ENCODE measurements around the gene GPSM1.

The GPSM1 gene

GRCh38 chr9:136308702-136309053 lies 18.7 kb upstream of the GPSM1 start:
- no peaks in the 10 kb centered on the region for H3K4me1 ChIP-seq (ENCODE audit: low read depth, poor library complexity, severe bottlenecking)
- H3K36me3 ChIP-seq (ENCODE audit: insufficient read depth), result no peaks in the 10 kb centered on the region
- no peak overlapping the region for H2AFZ ChIP-seq (ENCODE audit: low read depth)
- no peaks in the 10 kb centered on the region for H3K79me2 ChIP-seq (ENCODE audit: insufficient read depth, low read depth)
- no peak overlapping the region for H3K4me3 ChIP-seq (IDR thresholded peaks at IDR 0.05; ENCODE audit: insufficient read depth, low read depth, low read length)
- H3K27me3 ChIP-seq (ENCODE audit: insufficient read depth, low read depth), result peaks cover 64% of the 10 kb centered on the region
- no peak overlapping the region for H3K9ac ChIP-seq
- no peak for TF ChIP-seq CTCF (conservative IDR thresholded peaks at IDR 0.05; ENCODE audit: low read depth, low read length)
- H3K27ac ChIP-seq, result no peak overlapping the region
- H3K4me2 ChIP-seq, result no peak overlapping the region
- H4K20me1 ChIP-seq (ENCODE audit: insufficient read depth), result no peaks in the 10 kb centered on the region

- no peaks in the 10 kb centered on the region for H3K79me2 ChIP-seq (ENCODE audit: insufficient read depth, low read depth)
Measured at GRCh38 chr9:136309101-136309801, 18.1 kb upstream of the GPSM1 start.

GRCh38 chr9:136309806-136310220 lies 17.5 kb upstream of the GPSM1 start:
- Histone ChIP-seq H3K36me3 (ENCODE audit: insufficient read depth) (no peaks in the 10 kb centered on the region), H3K4me2 (no peak overlapping the region), H3K4me1 (ENCODE audit: low read depth, poor library complexity, severe bottlenecking) (no peaks in the 10 kb centered on the region), H3K4me3 (IDR thresholded peaks at IDR 0.05; ENCODE audit: insufficient read depth, low read depth, low read length) (no peak overlapping the region), H3K27ac (no peak overlapping the region), H2AFZ (ENCODE audit: low read depth) (no peak overlapping the region), H3K9ac (no peak overlapping the region), H3K27me3 (ENCODE audit: insufficient read depth, low read depth) (peaks cover 65% of the 10 kb centered on the region), H3K79me2 (ENCODE audit: insufficient read depth, low read depth) (no peaks in the 10 kb centered on the region), H4K20me1 (ENCODE audit: insufficient read depth) (no peaks in the 10 kb centered on the region)
- TF ChIP-seq CTCF (conservative IDR thresholded peaks at IDR 0.05; ENCODE audit: low read depth, low read length), result no peak

More at GRCh38 chr9:136309101-136309801, 18.1 kb upstream of the GPSM1 start:
- Histone ChIP-seq H2AFZ (ENCODE audit: low read depth) (no peak overlapping the region), H3K4me3 (IDR thresholded peaks at IDR 0.05; ENCODE audit: insufficient read depth, low read depth, low read length) (no peak overlapping the region), H4K20me1 (ENCODE audit: insufficient read depth) (no peaks in the 10 kb centered on the region), H3K27me3 (ENCODE audit: insufficient read depth, low read depth) (peaks cover 64% of the 10 kb centered on the region), H3K4me1 (ENCODE audit: low read depth, poor library complexity, severe bottlenecking) (no peaks in the 10 kb centered on the region), H3K36me3 (ENCODE audit: insufficient read depth) (no peaks in the 10 kb centered on the region), H3K4me2 (no peak overlapping the region), H3K9ac (no peak overlapping the region), H3K27ac (no peak overlapping the region)
- no peak for TF ChIP-seq CTCF (conservative IDR thresholded peaks at IDR 0.05; ENCODE audit: low read depth, low read length)

- Histone ChIP-seq H3K27ac (no peak overlapping the region), H3K4me1 (ENCODE audit: low read depth, poor library complexity, severe bottlenecking) (no peaks in the 10 kb centered on the region), H3K9ac (no peak overlapping the region), H4K20me1 (ENCODE audit: insufficient read depth) (no peaks in the 10 kb centered on the region), H3K4me3 (IDR thresholded peaks at IDR 0.05; ENCODE audit: insufficient read depth, low read depth, low read length) (no peak overlapping the region), H2AFZ (ENCODE audit: low read depth) (no peak overlapping the region), H3K36me3 (ENCODE audit: insufficient read depth) (no peaks in the 10 kb centered on the region), H3K27me3 (ENCODE audit: insufficient read depth, low read depth) (peaks cover 65% of the 10 kb centered on the region), H3K79me2 (ENCODE audit: insufficient read depth, low read depth) (no peaks in the 10 kb centered on the region), H3K4me2 (no peak overlapping the region)
- TF ChIP-seq CTCF (conservative IDR thresholded peaks at IDR 0.05; ENCODE audit: low read depth, low read length), result no peak
Measured at GRCh38 chr9:136310273-136311030, 16.9 kb upstream of the GPSM1 start.

Data from KMS-11 (cell line).